Endothelial cell of umbilical vein (primary cell): ENCODE data around the gene BUD31. TPM values are rescaled to one million over a fixed set of nuclear protein-coding genes. Genes with fewer than 3 reads are reported as not detected.

ENCODE experiments used
- BruUV-seq: library from RNA; stranded (reverse); fragments of 400-500 nt; replicated peaks from 2 replicates; lab custom pipeline; 2021; lab: Mats Ljungman, UMichigan
- CTCF ChIA-PET: fragments of 300-600, 350-600 bp; sonication (Branson Sonifier 250); formaldehyde crosslinking; loops from one replicate; lab custom pipeline; 2021; ENCODE audit warnings: antibody characterized with exemption, inconsistent platforms; lab: Charles Lee
- POLR2A ChIA-PET: fragments of 300-600, 350-600 bp; sonication (Branson Sonifier 250); formaldehyde crosslinking; loops from one replicate; lab custom pipeline; 2021; ENCODE audit warnings: antibody characterized with exemption, inconsistent platforms; lab: Charles Lee
- DNase-seq: peaks from one replicate; pipeline ENCODE4 v3.0.0-alpha.2; 2011; ENCODE audit warnings: low read depth, low spot score
- FAIRE-seq: peaks from 2 replicates; lab custom pipeline; 2011; peaks lifted over from hg19 to GRCh38; lab: Jason Lieb, UNC
- H2AFZ ChIP-seq: 2 replicates; pipeline ENCODE4 v1.6.0; 2012; ENCODE audit warnings: low read depth, low read length, control low read depth, inconsistent platforms
- H3K27ac ChIP-seq: 2 replicates; pipeline ENCODE4 v1.5.1; 2011; ENCODE audit warnings: low read depth, mild to moderate bottlenecking, control low read depth, low read length, moderate library complexity; ENCODE audit not compliant: insufficient read depth
- H3K27me3 ChIP-seq, 2 experiments: 2 replicates each; pipeline versions ENCODE4 v1.6.0 to v1.6.1; 2011; ENCODE audit warnings: low read length in 2 of 2, mixed read lengths in 1 of 2; ENCODE audit not compliant: control insufficient read depth in 2 of 2, insufficient read depth in 2 of 2
- H3K36me3 ChIP-seq, 2 experiments: 2 replicates in 1 of 2; 3 replicates in 1 of 2; pipeline ENCODE4 v1.5.1; 2011; ENCODE audit warnings: low read length in 2 of 2, mild to moderate bottlenecking in 1 of 2, moderate library complexity in 1 of 2; ENCODE audit not compliant: control insufficient read depth in 2 of 2, insufficient read depth in 2 of 2; ENCODE audit errors: extremely low read depth in 1 of 2
- H3K4me1 ChIP-seq: 3 replicates; pipeline ENCODE4 v1.5.1; 2011; ENCODE audit warnings: mild to moderate bottlenecking, low read length; ENCODE audit not compliant: control insufficient read depth, insufficient read depth; ENCODE audit errors: extremely low read depth
- H3K4me2 ChIP-seq: 2 replicates; pipeline ENCODE4 v1.6.1; 2011; ENCODE audit warnings: low read length, control low read depth, mixed read lengths; ENCODE audit not compliant: insufficient read depth
- H3K4me3 ChIP-seq, 3 experiments: fragments of 200-600 bp in 1 of 3; sonication (generic), shearing (Covaris generic) in 1 of 3; replicated peaks in 1 of 3; 2 replicates each; pipeline ENCODE4 v1.5.1; 2011 to 2016; ENCODE audit warnings: control low read depth in 3 of 3, low read length in 3 of 3, mild to moderate bottlenecking in 2 of 3, inconsistent platforms in 1 of 3, low read depth in 1 of 3, moderate library complexity in 1 of 3; ENCODE audit not compliant: insufficient read depth in 1 of 3
- H3K79me2 ChIP-seq: 2 replicates; pipeline ENCODE4 v1.6.0; 2012; ENCODE audit warnings: low read length, inconsistent platforms; ENCODE audit not compliant: control insufficient read depth, insufficient read depth
- H3K9ac ChIP-seq: replicated peaks from 2 replicates; pipeline ENCODE3; 2011; ENCODE audit warnings: low read length, control low read depth; ENCODE audit not compliant: insufficient read depth; ENCODE audit errors: extremely low read depth
- H3K9me1 ChIP-seq: replicated peaks from 3 replicates; pipeline ENCODE4 v1.6.0; 2011; ENCODE audit warnings: mild to moderate bottlenecking, low read length; ENCODE audit not compliant: control insufficient read depth, insufficient read depth; ENCODE audit errors: extremely low read depth
- H3K9me3 ChIP-seq: replicated peaks from 2 replicates; pipeline ENCODE4 v1.5.1; 2012; ENCODE audit warnings: low read length, inconsistent platforms; ENCODE audit not compliant: control insufficient read depth, insufficient read depth
- H4K20me1 ChIP-seq: replicated peaks from 2 replicates; pipeline ENCODE3; 2011; ENCODE audit warnings: mild to moderate bottlenecking, low read length; ENCODE audit not compliant: control insufficient read depth, insufficient read depth; ENCODE audit errors: extremely low read depth
- CTCF ChIP-seq, 2 donors: IDR thresholded peaks; 1 replicate in 1 of 2; 2 replicates in 1 of 2; pipeline ENCODE4 v1.5.1; 2011; ENCODE audit warnings: low read length in 2 of 2, mild to moderate bottlenecking in 2 of 2, moderate library complexity in 2 of 2, control low read depth in 1 of 2, inconsistent platforms in 1 of 2, low read depth in 1 of 2; ENCODE audit not compliant: insufficient read depth in 1 of 2; ENCODE audit errors: extremely low read depth in 1 of 2
- EZH2 ChIP-seq: IDR thresholded peaks from 2 replicates; pipeline ENCODE4 v1.6.1; 2012; ENCODE audit warnings: borderline replicate concordance, low read depth, mild to moderate bottlenecking, moderate library complexity, low read length, inconsistent platforms; ENCODE audit not compliant: severe bottlenecking
- FOS ChIP-seq: IDR thresholded peaks from 2 replicates; pipeline ENCODE4 v1.6.1; 2011; ENCODE audit warnings: mild to moderate bottlenecking, low read length, moderate library complexity, borderline replicate concordance; ENCODE audit not compliant: insufficient read depth
- GATA2 ChIP-seq: IDR thresholded peaks from 2 replicates; pipeline ENCODE4 v1.7.0; 2011; ENCODE audit warnings: low read depth, mild to moderate bottlenecking, moderate library complexity, mixed read lengths, low read length; ENCODE audit not compliant: insufficient read length, insufficient read depth
- MAX ChIP-seq: IDR thresholded peaks from 2 replicates; pipeline ENCODE4 v1.6.1; 2011; ENCODE audit not compliant: insufficient read depth, insufficient read length
- MYC ChIP-seq: IDR thresholded peaks from one replicate; pipeline ENCODE4 v1.6.1; 2011; ENCODE audit warnings: mild to moderate bottlenecking, low read depth, low read length
- POLR2A ChIP-seq: IDR thresholded peaks from 2 replicates; pipeline ENCODE4 v1.6.1; 2012; ENCODE audit warnings: low read depth, mild to moderate bottlenecking, control low read depth, low read length
- POLR2AphosphoS5 ChIP-seq: IDR thresholded peaks from 2 replicates; pipeline ENCODE4 v1.6.1; 2012; ENCODE audit warnings: low read depth, mild to moderate bottlenecking, control low read depth, low read length, moderate library complexity; ENCODE audit not compliant: insufficient read depth
- dilution Hi-C: fragments of 300-500 bp; cut with MboI; formaldehyde crosslinking; loops from one replicate; pipeline ENCODE4 v1.15.0; 2019; ENCODE audit warnings: low sequenced_read_pairs; ENCODE audit not compliant: extremely low pct_ligation_motif_present
- intact Hi-C: fragments of 100-400 bp; cut with micrococcal nuclease; formaldehyde crosslinking; loops from one replicate; pipeline ENCODE4 v1.10.0; 2022
- polyA plus RNA-seq, 4 experiments: library from polyadenylated mRNA; depleted of rRNA in 3 of 4; stranded (reverse) in 3 of 4; unstranded in 1 of 4; fragments of >200 nt; gene quantifications; 2 replicates each; pipeline versions ENCODE4 v1.2.1 to v1.2.3, GENCODE V29; 2011 to 2012; ENCODE audit warnings: missing spikeins in 1 of 4
- total RNA-seq: library from RNA; stranded (reverse); gene quantifications from 2 replicates; pipeline ENCODE4 v1.2.3, GENCODE V29; 2021

The BUD31 gene
- total and polyA plus RNA-seq, 2 donors (not counting 3 experiments of a cell fraction or from before 2014, with no cell fraction given) = 67.8 to 122 TPM

- no peak for FAIRE-seq
- intact Hi-C loops = no loop called here
- H2AFZ ChIP-seq = no peak overlapping the region
- no peaks in the 10 kb centered on the region for H3K9me1 ChIP-seq
- H3K27me3 ChIP-seq = no peaks in the 10 kb centered on the region
- H3K36me3 ChIP-seq = peaks cover 3 to 30% of the 10 kb centered on the region in 2 experiments
- dilution Hi-C loops = no loop called here
- H3K79me2 ChIP-seq = peaks cover 75% of the 10 kb centered on the region
- H3K9me3 ChIP-seq = no peaks in the 10 kb centered on the region
- ChIA-PET POLR2A (no interaction called here), CTCF (interaction anchor here (1.1 to 2.3 kb wide), 2 partner anchors 15 to 155 kb away, joined by 4 to 8 read pairs; partner anchors contain the start of gene ZSCAN25)
- H3K9ac ChIP-seq = no peak overlapping the region
- no peaks in the 10 kb centered on the region for H4K20me1 ChIP-seq
- no peak overlapping the region for H3K4me3 ChIP-seq
- no TSS peak for BruUV-seq
- TF ChIP-seq MYC (no peak), MAX (no peak), CTCF (IDR thresholded peaks at IDR 0.05; ENCODE audit: extremely low read depth in 1 of 2, insufficient read depth in 1 of 2, low read depth in 1 of 2, low read length in 2 of 2) (no peak), POLR2AphosphoS5 (no peak), GATA2 (no peak), EZH2 (no peak), FOS (no peak), POLR2A (no peak)
- H3K4me2 ChIP-seq = no peak overlapping the region
- peaks cover 9% of the 10 kb centered on the region for H3K4me1 ChIP-seq
- no peak overlapping the region for H3K27ac ChIP-seq
- no peak for DNase-seq
These were observed 52.5 kb downstream of the BUD31 start for GRCh38 chr7:99461221-99461620.
